ENCODE results near the gene HEXD.

- TF ChIP-seq, protein P1, sequence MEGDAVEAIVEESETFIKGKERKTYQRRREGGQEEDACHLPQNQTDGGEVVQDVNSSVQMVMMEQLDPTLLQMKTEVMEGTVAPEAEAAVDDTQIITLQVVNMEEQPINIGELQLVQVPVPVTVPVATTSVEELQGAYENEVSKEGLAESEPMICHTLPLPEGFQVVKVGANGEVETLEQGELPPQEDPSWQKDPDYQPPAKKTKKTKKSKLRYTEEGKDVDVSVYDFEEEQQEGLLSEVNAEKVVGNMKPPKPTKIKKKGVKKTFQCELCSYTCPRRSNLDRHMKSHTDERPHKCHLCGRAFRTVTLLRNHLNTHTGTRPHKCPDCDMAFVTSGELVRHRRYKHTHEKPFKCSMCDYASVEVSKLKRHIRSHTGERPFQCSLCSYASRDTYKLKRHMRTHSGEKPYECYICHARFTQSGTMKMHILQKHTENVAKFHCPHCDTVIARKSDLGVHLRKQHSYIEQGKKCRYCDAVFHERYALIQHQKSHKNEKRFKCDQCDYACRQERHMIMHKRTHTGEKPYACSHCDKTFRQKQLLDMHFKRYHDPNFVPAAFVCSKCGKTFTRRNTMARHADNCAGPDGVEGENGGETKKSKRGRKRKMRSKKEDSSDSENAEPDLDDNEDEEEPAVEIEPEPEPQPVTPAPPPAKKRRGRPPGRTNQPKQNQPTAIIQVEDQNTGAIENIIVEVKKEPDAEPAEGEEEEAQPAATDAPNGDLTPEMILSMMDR (conservative IDR thresholded peaks at IDR 0.05; ENCODE audit: low read length), result no peak
- TF ChIP-seq EZH2phosphoT487 (IDR thresholded peaks at IDR 0.05; ENCODE audit: borderline replicate concordance, low read depth, low read length), result no peak
These were observed 2.4 kb upstream of the HEXD start for GRCh38 chr17:82415786-82416185.
